Measurements from ENCODE around the gene IQSEC1.

Gene IQSEC1

DNA sequence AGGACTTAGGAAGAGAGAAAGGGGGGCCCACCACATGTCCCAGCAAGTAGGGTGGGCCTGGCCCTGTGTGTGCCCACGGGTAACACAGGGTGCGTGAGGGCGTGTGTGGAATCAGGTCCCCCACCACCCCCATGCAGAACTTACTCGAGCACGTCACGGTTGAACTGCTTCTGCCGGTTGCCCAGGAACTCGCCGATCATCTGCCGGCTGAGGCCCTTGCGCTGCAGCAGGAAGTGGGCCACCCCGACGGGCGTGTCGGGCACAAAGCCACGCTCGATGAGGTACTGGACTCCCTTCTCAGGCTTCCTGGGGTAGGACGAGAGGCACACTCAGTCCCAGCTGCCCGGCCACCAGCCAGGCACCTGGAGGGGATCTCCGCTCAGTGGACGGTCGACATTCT lies 148.8 kb downstream of the IQSEC1 start:
- no peak for DNase-seq

- DNase-seq: no peak
Measured at GRCh38 chr3:12922881-12923431, 150.3 kb downstream of the IQSEC1 start.

DNA sequence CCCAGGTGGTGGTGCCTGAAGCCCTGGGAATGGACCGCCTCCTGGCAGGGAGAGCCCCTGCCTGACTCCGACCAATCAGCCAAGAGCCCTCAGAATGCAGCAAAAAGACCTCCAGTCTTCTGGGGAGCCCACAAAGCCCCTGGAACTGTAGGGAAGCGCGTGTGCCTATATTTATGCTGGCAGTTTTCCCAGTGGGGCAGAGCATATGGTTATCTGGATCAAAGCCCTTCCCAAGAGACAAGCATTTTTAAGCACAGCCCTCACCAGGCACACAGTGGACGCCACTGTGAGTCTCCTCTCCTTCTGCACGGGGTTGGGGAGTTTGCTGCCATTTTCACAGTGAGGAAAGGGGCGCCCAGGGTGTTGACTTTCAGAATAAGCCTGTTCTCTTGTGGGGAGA lies 150.9 kb downstream of the IQSEC1 start:
- no peak for DNase-seq

DNA sequence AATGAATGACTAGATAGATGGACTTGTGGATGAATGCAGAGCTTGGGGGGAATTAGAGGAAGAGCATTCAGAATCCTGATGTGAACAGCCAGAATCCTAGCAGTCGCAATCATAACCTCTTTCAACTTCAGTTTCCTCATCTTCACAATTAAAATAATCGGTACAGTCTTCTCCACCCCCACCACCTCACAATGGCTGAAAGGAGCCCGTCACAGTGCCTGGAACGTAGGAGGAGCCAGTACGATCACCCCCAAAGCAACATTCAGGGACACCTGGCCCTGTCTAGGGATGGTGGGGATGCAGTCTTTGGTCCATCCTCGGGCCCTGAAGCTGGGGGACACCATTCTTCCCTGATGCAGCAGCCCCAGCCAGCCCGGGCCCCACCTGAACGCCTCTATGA lies 151.5 kb downstream of the IQSEC1 start:
- no peak for DNase-seq

DNA sequence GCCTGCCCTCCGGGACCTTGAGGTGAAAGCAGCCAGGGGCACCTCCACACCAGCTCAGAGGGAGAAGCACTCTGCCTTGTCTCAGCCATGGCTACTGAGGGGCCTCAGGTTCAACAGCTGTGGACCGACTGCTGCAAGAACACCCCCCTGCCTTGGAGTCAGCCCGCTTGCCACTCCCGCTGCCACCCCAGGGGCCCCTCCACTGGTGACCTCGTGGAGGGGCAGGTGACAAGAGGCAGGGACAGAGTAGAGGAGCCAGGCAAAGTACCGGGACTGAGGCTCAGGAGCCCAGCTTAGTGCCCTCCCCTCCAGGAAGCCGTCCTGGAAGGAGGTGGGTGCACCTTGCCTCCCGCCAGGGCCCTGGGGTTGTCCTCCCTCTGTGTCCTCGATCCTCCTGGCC lies 152.3 kb downstream of the IQSEC1 start:
- no peak for DNase-seq

GRCh38 chr3:12919205-12919604 lies 154.0 kb downstream of the IQSEC1 start:
- DNase-seq: no peak

DNA sequence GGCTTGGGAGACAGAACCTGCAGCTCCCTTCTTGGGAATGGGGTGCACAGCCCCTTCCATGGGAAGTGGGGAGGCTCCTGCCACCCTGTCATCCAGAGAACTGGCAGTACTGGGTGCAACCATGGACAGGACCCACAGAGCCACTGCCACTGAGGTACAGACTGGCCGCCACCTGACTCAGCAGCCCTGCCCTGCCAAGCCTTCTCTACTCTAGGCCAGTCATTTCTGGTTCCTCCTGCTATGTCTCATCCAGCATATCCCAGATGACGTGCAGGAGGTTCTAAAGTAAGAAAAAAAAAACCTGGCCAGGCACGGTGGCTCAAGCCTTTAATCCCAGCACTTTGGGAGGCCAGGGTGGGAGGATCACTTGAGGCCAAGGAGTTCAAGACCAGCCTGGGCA lies 155.0 kb downstream of the IQSEC1 start:
- DNase-seq: no peak

GRCh38 chr3:12916159-12916558 lies 157.1 kb downstream of the IQSEC1 start:
- peak; percentile 13 for DNase-seq

GRCh38 chr3:12914088-12914487 lies 159.1 kb downstream of the IQSEC1 start:
- DNase-seq: no peak

DNA sequence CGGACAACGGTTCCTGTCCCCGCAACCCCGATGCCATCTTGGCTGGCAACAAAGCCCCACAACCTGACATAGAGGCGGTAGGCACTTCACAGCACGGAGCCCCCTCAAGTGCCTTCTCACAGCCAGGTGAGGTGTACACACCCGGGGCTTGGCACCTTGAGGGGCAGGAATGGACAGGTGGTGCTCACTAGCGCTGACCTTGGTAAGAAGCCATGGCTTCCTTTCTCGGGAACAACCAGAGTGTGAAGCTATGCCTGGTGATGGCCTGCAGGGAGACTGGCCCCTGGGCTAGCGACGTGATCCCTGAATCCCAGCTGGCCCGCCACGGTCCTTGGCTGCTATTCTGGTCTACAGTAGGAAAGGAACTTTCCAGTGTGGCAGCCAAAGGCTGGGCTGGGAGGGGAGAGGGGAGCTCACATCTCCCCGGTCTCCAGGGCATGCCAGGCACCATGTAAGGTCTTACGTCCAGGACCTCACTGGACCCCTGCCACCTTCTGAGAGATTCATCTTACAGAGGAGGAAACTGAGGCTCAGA lies 161.3 kb downstream of the IQSEC1 start:
- no peak for DNase-seq

GRCh38 chr3:12910356-12911099 lies 162.7 kb downstream of the IQSEC1 start:
- no peak for DNase-seq

GRCh38 chr3:12909710-12910109 lies 163.5 kb downstream of the IQSEC1 start:
- DNase-seq: no peak

GRCh38 chr3:12908859-12909258 lies 164.4 kb downstream of the IQSEC1 start:
- DNase-seq: no peak

DNA sequence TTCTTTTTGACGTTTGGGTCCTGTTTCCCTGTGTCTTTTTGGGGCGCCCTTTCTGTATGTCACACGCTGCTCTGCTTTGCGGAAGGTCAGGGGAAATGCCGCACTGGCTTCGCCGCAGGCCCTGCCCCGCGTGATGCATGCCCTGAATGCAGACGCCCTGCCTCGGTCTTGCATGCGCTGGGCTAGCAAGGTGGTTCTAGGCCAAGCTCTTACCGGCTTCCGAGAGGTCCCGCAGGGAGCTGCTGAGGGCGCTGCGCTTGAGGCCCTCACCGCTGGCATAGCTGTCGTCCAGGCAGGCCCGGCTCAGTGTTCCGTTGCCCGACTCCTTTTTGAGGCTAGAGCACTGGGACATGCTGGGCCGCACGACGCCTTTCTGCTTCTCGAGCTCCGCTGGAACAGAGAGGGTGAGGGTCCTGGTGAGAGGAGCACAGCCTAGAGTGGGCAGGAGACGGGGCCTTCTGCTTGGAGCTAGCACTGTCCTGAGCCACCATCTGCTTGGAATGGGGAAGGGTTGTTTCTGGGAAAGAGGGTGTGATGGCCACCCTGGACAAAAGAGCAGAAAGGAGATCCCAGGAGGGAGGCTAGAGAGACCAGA lies 165.0 kb downstream of the IQSEC1 start:
- DNase-seq: no peak

- no peak for DNase-seq
Measured at GRCh38 chr3:12907729-12908128, 165.5 kb downstream of the IQSEC1 start.

DNA sequence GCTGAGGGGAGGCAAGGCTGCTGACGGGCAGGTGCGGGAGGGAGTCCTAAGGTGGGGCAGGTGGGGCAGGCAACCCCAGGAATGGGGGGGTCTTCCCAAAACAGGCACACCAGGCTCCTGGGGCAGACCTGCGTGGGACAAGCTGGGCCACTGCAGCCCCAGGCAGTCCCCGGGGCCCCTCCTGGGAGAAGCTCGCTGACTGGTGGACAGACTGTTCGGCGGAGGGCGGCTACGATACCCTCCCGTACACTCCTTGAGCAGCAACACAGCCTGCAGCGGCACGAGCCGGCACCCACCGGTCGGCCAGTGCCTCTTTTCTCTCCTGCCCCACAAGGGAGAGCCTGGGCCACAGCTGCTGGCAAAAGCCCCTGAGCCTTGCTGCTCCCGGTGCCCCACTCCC lies 165.9 kb downstream of the IQSEC1 start:
- no peak for DNase-seq

GRCh38 chr3:12906916-12907290 lies 166.3 kb downstream of the IQSEC1 start:
- DNase-seq: no peak

GRCh38 chr3:12906141-12906915 lies 166.9 kb downstream of the IQSEC1 start:
- DNase-seq: no peak

DNA sequence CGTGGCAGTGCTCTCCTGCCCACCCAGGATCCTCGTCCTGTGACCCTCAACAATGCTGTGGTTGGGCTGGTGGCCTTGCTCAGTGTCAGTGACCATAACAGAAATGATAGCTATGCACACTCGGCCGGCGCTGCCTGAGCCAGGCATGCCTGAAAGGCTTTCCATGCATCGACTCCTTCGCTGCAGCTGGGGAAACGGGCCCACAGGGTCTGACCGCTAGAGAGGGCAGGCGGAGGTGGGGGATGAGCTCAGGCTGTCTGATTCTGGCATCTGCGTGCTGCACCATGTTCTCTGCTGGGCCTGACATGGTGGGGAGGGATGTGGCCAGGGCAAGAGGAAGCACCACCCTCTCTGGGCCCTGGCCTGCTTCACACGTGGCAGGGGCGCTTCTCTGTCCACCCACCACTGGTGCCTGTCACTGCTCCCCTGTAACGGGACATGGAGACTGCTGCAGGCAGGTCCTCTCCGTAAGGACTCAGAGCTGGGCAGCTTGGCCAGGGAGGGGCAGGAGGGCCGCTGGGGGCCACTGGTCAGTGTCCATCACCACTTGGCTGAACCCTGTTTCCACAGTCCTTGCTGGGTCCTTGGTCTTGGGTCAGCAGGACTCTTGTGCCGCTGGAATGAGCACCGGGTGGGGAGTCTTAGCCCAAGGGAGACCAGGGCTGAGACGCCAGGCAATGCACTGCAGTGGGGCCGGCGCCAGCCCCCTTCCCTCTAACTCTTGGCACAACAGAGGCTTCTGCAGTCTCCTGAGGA lies 167.7 kb downstream of the IQSEC1 start:
- DNase-seq: no peak

DNA sequence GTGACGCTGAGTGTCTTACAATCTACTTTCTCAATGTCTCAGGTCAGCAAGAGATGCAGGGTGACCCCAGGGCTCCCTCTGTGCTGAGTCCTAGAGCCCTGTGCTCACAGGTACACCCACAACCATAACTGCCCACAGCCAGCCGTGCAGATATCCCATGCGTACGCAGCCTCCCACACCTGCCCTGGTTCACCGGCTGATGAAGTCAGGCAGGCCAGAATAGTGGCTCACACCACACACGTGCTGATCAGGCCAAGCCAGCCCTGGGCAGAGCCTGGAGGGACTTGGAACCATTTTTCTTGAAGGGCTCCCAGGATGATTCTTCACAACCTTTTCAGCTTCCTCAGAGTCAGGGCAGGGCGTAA lies 168.3 kb downstream of the IQSEC1 start:
- no peak for DNase-seq

DNA sequence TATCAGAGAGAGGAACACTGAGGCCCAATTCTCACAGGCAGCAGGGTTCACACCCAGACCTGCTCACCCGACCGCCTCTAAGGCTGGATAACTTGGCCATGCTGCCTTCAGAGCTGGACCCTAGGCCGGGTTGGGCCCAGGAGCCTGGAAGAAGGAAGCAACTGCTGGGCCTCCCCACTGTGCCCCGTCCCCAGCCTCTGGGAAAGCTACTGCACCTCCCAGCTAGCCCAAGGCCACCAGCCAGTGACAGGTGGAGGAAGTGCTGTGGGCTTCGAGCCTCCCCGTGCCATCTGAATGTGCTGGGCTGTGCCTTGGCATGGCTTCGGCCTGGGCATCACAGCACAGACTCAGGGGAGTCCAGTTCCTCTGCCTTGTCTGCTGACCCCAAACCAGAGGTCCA lies 169.3 kb downstream of the IQSEC1 start:
- no peak for DNase-seq

- DNase-seq: no peak
Measured at GRCh38 chr3:12903000-12903800, 170.0 kb downstream of the IQSEC1 start.

All from activated naive CD4-positive, alpha-beta T cell treated with Interleukin-2 at 50 U/mL for 16 hours (primary cell).